Superior temporal gyrus (tissue), 1 donor: ENCODE data around the gene ELK4.

Experiments used
- DNase-seq: peaks from one replicate; pipeline ENCODE4 v3.0.0-alpha.2; 2016; ENCODE audit errors: extremely low spot score

The ELK4 gene

DNA sequence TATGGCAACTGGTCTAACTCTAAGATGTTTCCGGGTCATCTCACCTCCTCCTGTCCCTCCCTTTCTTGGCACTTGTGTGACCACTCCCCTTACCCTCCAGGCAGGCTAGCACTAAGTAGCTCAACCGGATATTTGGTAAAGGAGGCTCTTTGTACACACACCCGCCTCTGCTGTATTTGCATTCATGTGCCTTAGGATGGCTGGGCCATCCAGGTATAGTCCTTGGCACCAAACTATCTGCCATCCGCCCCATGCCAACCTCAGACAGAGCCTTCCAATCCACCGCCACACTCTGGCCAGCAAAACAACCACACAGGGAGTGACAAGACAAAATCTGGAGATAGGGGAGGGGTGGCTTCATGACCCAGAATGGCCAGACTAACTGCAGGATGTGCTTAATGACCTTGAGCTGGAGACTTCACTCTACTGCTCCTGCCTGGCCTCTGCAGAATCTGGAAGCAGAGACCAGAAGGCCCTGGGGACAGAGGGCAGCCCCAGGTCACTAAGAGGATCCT lies 67.8 kb downstream of the ELK4 start:
- no peak for DNase-seq

DNA sequence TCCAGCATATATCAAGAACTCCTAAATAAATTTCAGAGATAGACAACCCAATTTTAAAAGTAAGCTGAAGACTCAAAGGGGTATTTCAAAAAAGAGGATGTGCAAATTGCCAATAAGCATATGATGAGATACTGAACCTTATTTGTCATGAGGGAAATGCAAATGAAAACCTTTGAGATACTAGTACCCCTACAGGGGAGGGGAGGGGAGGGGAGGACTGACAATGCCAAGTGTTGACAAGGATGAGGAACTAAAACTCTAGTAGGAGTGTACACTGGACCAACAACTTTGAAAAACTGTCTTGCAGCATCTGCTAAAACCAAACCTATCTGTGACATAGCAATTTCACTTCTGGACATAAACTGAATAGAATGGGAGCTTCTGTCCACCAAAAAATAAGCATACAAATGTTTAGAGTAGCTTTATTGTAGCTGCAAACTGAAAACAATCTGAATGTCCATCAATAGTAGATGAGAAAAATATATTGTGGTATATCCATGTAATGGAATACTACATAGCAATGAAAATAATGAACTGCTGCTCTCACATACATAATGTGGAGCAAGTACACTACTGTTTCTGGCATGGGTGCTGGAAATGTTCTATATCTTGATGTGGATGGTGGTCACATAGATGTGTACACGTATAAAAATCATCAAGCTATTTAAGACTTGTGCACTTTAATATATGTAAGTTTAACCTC lies 70.2 kb downstream of the ELK4 start:
- no peak for DNase-seq
